ENCODE data around the gene PLP1. TPM values are rescaled to one million over a fixed set of nuclear protein-coding genes. Genes with fewer than 3 reads are reported as not detected.

PLP1 gene
- total RNA-seq, 1 experiment from 2014 or later = 88.3 TPM

DNA sequence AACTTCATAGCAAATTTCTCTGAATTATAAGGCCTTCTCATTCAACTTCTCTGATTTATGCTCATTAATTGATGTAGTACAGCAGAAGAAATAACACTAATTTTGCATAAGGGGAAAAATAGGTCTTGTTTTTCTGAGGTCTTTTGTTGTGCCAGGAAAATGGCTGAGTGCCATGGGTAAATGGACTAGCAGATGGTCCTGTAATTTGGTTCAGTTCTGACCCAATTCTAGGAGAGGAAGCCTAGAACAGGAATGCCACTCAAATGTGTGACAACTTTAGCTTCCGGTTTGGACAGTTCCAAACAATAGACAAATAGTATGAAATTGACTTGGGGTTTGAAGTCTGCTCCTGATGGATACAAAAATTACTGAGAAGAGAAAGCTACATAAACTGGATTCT lies 49.2 kb downstream of the PLP1 start:
- no peak overlapping the region for H2AK5ac ChIP-seq (ENCODE audit: insufficient read length, low read length)
- no peak overlapping the region for H3K4me2 ChIP-seq (ENCODE audit: insufficient read depth, insufficient read length, low read length)
- no CpG with 5 or more reads among the region's 1 CpG for WGBS (ENCODE audit: extremely low coverage, insufficient read length, low lambda C conversion rate)
- Mint-ChIP-seq H3K27ac (no peak overlapping the region), H3K27me3 (ENCODE audit: low read depth) (peaks cover 18% of the 10 kb centered on the region), H3K36me3 (ENCODE audit: insufficient read depth in 1 of 3, low read depth in 3 of 3) (no peaks in the 10 kb centered on the region), H3K4me3 (no peak overlapping the region), H3K9me3 (peaks cover 0 to 12% of the 10 kb centered on the region in 2 experiments; a peak in 2 of 5 replicates), H3K4me1 (no peaks in the 10 kb centered on the region)
- H3K79me1 ChIP-seq (ENCODE audit: insufficient read depth, low read depth, low read length, poor library complexity, severe bottlenecking) = no peaks in the 10 kb centered on the region
- H4K8ac ChIP-seq (replicated peaks; ENCODE audit: insufficient read length, low read depth, low read length) = no peak overlapping the region
- H3K23me2 ChIP-seq (ENCODE audit: insufficient read length, low read depth, low read length, poor library complexity, severe bottlenecking) = no peaks in the 10 kb centered on the region
- H2BK20ac ChIP-seq (ENCODE audit: low read depth, low read length, poor library complexity, severe bottlenecking) = no peak overlapping the region
- H3K9me3 ChIP-seq (ENCODE audit: control insufficient read depth, low read depth, low read length) = no peaks in the 10 kb centered on the region
- H3K4me1 ChIP-seq (ENCODE audit: insufficient read depth, low read length) = no peaks in the 10 kb centered on the region
- no peak overlapping the region for H3K27ac ChIP-seq (ENCODE audit: insufficient read length, low read depth, low read length)
- no peak for DNase-seq
- H2BK120ac ChIP-seq (ENCODE audit: low read depth, low read length, poor library complexity, severe bottlenecking) = no peak overlapping the region
- TF ChIP-seq, protein P1, sequence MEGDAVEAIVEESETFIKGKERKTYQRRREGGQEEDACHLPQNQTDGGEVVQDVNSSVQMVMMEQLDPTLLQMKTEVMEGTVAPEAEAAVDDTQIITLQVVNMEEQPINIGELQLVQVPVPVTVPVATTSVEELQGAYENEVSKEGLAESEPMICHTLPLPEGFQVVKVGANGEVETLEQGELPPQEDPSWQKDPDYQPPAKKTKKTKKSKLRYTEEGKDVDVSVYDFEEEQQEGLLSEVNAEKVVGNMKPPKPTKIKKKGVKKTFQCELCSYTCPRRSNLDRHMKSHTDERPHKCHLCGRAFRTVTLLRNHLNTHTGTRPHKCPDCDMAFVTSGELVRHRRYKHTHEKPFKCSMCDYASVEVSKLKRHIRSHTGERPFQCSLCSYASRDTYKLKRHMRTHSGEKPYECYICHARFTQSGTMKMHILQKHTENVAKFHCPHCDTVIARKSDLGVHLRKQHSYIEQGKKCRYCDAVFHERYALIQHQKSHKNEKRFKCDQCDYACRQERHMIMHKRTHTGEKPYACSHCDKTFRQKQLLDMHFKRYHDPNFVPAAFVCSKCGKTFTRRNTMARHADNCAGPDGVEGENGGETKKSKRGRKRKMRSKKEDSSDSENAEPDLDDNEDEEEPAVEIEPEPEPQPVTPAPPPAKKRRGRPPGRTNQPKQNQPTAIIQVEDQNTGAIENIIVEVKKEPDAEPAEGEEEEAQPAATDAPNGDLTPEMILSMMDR (conservative IDR thresholded peaks at IDR 0.05) = no peak
- H3K14ac ChIP-seq (ENCODE audit: insufficient read depth, low read length) = no peak overlapping the region
- H3K56ac ChIP-seq (ENCODE audit: insufficient read length, low read depth, low read length) = no peak overlapping the region
- no peak overlapping the region for H2BK12ac ChIP-seq (ENCODE audit: insufficient read length, low read depth, low read length)
- no peak overlapping the region for H4K5ac ChIP-seq (ENCODE audit: insufficient read length, low read depth, low read length)
- no peak overlapping the region for H3K9ac ChIP-seq (ENCODE audit: extremely low read depth, insufficient read length, low read length)
- no peaks in the 10 kb centered on the region for H4K20me1 ChIP-seq (ENCODE audit: control insufficient read depth, insufficient read depth, insufficient read length)
- H3K4ac ChIP-seq (ENCODE audit: low read depth, low read length) = no peak overlapping the region
- no peak overlapping the region for H2AFZ ChIP-seq (ENCODE audit: low read length)
- H3K27me3 ChIP-seq (ENCODE audit: insufficient read depth, low read length) = no peaks in the 10 kb centered on the region; the same call in 1 of the 2 replicates
- H3K79me2 ChIP-seq (ENCODE audit: insufficient read depth, low read length) = no peaks in the 10 kb centered on the region
- no peak overlapping the region for H3T11ph ChIP-seq (ENCODE audit: low read length)
- no peak overlapping the region for H2BK15ac ChIP-seq (ENCODE audit: low read depth, low read length)
- H3K23ac ChIP-seq (ENCODE audit: insufficient read length, low read depth, low read length) = no peak overlapping the region
- H3K18ac ChIP-seq (ENCODE audit: insufficient read length, low read depth, low read length) = no peak overlapping the region
- H2BK5ac ChIP-seq (ENCODE audit: insufficient read length, low read length) = no peak overlapping the region
- no peak overlapping the region for H4K91ac ChIP-seq (ENCODE audit: insufficient read length, low read depth, low read length)

Measured in H9 (cell line).